Measurements from ENCODE around the gene CHRNA4.

DNA sequence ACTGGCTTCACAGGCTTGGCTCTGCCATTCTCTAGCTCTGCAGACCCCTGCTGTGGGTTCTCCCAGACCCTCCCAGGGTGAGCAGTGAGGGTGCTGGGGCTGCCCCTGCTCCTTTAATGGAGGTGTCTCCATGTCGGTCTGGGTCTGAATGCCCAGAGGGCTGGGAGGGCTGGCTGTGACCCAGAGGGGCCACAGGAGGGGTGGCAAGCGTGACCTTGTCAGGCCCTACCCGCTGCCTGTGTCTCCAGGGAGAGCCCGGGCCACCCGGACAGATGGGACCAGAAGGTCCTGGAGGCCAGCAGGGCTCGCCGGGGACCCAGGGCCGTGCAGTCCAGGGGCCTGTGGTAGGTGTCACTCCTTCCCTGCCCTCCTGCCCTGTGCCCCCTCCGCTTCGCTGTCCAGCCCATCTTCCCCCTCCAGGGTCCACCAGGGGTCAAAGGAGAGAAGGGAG is 36.1 kb downstream of the CHRNA4 start:
- TF ChIP-seq, protein P1, sequence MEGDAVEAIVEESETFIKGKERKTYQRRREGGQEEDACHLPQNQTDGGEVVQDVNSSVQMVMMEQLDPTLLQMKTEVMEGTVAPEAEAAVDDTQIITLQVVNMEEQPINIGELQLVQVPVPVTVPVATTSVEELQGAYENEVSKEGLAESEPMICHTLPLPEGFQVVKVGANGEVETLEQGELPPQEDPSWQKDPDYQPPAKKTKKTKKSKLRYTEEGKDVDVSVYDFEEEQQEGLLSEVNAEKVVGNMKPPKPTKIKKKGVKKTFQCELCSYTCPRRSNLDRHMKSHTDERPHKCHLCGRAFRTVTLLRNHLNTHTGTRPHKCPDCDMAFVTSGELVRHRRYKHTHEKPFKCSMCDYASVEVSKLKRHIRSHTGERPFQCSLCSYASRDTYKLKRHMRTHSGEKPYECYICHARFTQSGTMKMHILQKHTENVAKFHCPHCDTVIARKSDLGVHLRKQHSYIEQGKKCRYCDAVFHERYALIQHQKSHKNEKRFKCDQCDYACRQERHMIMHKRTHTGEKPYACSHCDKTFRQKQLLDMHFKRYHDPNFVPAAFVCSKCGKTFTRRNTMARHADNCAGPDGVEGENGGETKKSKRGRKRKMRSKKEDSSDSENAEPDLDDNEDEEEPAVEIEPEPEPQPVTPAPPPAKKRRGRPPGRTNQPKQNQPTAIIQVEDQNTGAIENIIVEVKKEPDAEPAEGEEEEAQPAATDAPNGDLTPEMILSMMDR (IDR thresholded peaks at IDR 0.05) = no peak
- TF ChIP-seq POLR2A (IDR thresholded peaks at IDR 0.05) (no peak), POLR2AphosphoS5 (IDR thresholded peaks at IDR 0.05) (no peak)
